HG03097 (cell line): ENCODE measurements around the gene SH2D6.
A peak's percentile ranks its signal among the peaks of the same experiment; 100 is the strongest.

Experiments used
- ATAC-seq: cut with Tn5 transposase; IDR thresholded peaks from one replicate; pipeline ENCODE4 v1.9.1; 2021; ENCODE audit not compliant: unreplicated experiment, low FRiP score

Gene SH2D6

DNA sequence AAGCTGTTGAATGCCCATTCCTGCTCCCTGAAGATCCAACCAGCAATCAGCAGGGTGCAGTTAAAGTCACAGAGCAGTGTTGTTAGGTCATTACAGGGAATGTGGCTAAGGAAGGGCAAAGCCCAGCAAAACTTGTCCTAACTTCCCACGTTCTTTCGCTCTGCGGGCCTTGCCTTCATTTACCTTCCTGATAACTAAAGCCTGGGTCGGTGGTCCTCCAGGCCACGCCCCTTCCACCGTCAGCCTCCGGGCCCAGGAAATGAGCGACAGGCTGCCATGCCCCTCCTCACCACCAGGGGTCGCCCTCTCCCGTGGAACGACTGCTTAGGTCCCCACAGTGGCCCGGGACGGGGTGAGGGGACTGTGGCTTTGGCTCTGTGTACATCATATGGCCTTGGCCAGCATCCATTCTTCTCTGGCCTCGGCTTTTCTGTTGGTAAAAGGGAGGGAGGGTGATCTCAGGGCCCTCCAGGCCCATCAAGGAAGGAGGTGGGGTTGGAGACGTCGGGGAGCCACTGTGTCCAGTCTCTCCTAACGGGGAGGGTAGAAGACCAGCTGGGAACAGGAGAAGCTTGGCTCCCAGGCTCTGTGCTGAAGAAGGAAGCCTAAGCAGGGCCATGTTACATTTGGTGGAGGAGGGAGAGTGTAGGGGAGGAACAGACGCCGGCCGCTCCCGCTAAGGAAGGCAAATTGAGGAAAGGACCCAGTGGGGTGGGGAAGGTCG lies 2.2 kb downstream of the SH2D6 start:
- peak; percentile 60 for ATAC-seq

DNA sequence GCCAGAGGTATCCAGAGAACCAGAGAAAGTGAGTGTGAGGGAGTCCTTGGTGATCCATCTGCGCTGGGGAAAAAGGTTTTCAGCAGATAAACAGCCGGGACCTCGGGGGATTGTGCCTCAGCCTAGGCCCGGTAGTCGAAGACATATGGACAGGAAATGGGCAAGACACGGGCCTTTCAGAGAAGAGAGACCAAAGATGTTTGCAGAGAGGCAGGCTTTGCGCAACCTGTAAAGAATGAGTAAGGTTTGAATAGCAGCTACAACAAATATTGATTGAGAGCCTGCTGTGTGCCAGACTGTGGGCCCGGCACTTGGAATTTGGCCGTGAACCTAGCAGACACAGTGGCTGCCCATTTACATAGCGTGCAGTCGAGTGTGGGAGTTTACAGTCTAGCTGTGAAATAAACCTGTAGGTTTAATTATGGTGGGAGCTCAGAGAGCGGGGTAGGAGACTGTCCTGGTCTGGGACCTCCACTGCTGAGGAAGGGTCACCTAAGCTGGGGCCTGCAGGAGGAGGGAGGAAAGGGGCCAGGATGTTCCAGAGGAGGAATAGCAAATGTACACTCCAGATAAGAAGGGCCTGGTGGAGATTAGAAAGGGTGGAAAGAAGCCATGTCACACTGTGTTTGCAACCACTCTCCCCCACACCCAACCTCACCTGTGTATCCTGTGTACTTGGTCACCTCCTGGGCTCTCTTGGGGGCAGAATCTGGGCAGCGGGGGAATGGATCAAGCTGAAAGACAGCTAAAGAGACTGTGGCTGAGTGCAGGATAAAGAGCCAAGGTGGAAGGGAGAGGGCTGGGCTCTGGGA lies 3.0 kb downstream of the SH2D6 start:
- no peak for ATAC-seq

GRCh38 chr2:85422072-85422457 lies 3.6 kb downstream of the SH2D6 start:
- no peak for ATAC-seq

GRCh38 chr2:85423525-85423924 lies 5.0 kb downstream of the SH2D6 start:
- ATAC-seq, result no peak

- ATAC-seq, result no peak
Observed at GRCh38 chr2:85425588-85425987, 7.1 kb downstream of the SH2D6 start.

GRCh38 chr2:85427300-85427835 lies 8.9 kb downstream of the SH2D6 start:
- ATAC-seq, result no peak

DNA sequence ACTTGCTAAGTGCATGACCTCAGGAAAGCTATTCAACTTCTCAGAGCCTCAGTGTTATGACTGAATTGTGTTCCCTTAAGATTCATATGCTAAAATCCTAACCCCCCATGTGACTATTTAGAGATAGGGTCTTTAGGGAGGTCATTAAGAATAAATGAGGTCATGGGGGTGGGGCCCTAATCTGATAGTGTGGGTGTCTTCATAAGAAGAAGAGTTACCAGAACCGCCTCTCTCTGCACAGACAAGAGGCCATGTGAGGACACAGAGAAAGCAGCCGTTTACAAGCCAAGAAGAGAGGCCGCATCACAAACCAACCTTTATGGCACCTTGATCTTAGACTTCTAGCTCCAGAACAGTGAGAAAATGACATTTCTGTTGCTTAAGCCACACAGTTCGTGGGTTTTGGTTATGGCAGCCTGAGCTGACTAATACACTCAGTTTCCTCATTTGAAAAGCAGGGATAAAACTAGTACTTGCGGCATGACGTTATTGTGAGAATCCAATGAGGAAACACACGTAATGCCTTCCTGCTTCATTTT lies 9.9 kb downstream of the SH2D6 start:
- no peak for ATAC-seq

- no peak for ATAC-seq
Observed at GRCh38 chr2:85429213-85429923, 10.9 kb downstream of the SH2D6 start.

GRCh38 chr2:85429924-85430289 lies 11.4 kb downstream of the SH2D6 start:
- no peak for ATAC-seq

DNA sequence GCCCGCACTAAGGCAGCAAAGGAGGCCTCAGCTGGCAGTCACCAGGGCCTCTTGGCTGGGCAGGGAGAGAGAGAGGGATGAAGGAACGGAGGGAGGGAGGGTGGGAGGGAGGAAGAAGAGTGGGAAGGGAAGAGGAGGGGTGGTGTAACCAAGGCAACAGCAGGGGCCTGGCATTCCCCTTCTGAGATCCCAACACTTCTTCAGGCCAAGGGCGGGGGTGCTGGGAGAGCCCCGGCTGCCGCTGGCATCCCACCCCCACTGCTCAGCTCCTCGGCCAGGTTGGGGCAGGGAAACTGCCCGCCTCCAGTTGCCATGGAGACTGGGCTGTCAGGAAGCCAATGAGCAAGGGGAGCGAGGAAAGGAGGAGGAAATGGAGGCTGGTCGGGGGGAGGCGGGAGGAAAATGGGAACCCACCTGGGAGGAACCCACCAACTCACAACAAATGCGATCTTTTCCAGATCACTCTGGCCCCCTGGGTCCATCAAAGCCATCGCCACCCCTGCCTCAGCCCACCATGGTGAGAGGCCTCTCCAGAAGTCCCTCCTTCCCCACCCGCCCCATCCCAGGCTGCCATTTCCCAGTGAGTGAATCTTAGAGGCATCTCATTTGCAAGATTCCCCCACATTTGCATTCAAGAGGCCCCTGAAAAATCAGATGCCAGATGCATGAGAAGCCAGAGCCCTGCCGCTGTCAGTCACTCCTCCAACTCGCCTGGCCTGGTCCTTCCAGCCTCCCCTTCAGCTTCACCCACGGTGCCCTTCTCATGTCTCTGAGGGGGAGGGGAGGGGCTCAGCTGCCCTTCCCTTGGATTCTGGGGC lies 12.4 kb downstream of the SH2D6 start:
- no peak for ATAC-seq

DNA sequence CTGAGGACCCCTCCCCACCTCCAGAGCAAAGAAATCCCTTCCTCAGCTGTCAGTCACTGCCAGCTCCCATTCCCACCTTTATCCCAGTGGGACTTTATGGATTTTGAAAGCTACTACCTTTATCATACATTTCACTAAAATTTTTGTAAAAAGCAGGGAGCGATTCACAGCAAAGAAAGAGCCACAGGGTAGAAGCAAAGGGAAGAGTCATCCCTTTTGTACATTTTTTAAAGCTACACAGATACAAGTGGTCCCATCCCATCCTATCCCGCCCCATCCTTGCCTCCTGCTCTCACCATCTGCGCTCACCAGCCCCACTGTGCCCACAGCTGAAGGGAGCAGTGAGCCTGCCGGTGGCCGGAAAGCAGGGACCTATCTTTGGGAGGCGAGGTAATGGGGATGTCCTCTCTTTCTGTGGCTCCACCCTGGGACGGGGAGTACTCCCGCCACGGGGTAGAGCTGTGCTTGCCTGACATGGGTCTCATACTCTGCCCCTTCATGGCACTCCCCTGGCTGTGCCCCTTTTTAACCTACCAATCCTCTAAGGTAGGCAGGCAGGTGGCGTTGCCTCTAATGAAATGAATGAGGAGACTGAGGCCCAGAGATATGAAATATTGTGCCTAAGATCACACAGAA lies 13.2 kb downstream of the SH2D6 start:
- ATAC-seq, result no peak

- ATAC-seq, result no peak
Observed at GRCh38 chr2:85433511-85434089, 15.1 kb downstream of the SH2D6 start.

GRCh38 chr2:85434696-85435095 lies 16.2 kb downstream of the SH2D6 start:
- no peak for ATAC-seq

DNA sequence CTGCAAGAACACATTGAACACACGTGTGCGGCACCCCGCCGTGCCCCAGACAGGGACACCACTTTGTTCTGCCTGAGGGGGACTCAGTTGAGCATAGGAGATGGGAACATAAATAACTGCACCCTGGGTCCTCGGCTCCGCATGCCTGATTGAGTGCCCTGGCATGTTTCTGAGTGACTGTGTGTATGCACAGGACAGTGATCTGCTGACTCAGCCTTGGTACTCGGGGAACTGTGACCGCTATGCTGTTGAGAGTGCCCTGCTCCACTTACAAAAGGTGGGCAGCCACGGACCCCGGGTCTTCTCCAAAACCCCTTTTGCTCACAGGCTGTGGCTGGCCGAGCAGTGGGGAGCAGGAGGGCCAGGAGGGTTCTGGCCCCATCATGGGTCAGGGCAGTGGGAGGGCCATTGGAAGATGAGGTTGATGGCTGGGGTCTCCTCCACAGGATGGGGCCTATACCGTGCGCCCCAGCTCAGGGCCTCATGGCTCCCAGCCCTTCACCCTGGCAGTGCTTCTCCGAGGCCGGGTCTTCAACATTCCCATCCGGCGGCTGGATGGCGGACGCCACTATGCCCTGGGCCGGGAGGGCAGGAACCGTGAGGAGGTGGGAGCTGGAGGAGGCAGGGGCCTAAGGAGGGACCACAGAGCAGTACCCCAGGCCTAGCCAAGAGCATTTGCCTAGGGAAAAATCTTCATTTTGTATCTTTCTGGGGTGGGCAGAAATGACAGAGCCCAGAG lies 16.9 kb downstream of the SH2D6 start:
- ATAC-seq, result no peak

DNA sequence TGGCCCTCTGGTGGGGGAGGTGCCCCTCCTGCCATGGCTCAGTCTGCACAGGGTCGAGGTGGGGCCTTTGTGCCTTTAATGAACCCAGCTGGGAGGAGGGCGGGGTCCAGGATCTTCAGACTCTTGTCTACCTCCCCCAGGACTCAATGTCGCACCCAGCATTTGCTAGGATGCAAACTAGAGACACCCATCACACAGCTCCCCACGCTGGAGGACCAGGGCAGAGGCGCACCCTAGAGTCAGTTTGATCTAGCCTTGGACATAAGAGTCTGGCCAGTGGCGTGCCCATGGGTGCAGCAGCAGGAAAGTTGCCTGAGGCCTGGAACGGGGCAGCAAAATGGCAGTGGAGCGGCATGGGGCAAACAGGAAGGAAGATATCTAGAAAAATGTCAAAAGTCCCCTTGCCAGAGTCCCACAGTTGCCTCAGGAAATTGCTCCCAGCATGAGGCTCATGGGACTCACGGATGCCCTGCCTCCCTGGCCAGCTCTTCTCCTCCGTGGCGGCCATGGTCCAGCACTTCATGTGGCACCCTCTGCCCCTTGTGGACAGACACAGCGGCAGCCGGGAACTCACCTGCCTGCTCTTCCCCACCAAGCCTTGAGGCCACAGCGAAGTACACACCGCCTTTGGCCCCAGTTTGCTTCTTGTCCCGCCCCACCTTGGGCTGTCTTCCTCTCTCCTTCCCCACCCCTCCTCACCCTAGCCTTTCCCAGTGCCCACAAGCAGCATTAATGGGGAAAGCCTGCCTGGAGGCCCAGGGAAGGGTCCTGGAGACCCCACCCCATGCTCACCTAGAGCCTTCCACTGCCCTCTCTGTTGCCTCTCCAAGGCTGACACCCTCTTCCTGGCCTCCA lies 17.7 kb downstream of the SH2D6 start:
- ATAC-seq, result no peak

DNA sequence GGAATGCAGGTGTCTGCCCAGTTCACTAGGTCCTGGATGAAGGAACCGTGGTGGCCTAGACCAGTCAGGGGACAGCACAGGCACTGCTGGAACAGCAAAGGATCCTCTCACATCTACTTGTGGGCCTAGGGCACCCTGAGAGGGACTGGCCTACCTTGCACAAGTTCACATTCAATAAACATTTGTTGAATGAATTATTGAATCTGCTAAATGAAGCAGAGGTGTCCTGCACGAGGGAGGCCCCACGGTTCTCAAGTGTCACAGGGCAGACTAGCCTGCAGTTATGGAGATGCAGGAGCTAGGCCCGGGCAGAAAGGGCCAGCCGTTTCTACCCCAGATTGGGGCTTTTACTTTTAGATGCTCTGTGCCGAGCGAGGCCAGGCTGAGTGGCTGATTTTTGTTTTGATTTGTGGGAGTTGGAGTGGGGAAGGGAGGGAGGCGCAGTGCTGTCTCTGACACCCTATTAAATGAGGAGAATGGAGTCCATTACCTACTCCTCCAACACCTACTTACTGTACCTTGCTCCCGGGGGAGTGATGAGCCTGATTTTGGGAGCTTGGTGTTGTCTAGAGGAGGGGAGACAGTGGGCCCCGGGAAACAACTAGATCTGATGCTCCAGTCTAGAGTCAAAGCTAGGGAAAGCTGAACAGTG lies 18.4 kb downstream of the SH2D6 start:
- ATAC-seq, result no peak

GRCh38 chr2:85437488-85438200 lies 19.1 kb downstream of the SH2D6 start:
- ATAC-seq, result peak; percentile 71
